ENCODE results near the gene MMADHC. TPM values are rescaled to one million over a fixed set of nuclear protein-coding genes. Genes with fewer than 3 reads are reported as not detected.

Gene MMADHC
- total RNA-seq, 6 donors from 2014 or later = 21.1 to 80.9 (median 68.9) TPM

GRCh38 chr2:149527998-149528755 lies 59.4 kb downstream of the MMADHC start:
- Histone ChIP-seq H3K27me3 (no peaks in the 10 kb centered on the region), H3K36me3 (no peaks in the 10 kb centered on the region), H3K4me1 (no peaks in the 10 kb centered on the region), H3K4me3 (no peak overlapping the region), H3K27ac (no peak overlapping the region), H3K9me3 (peaks cover 0 to under 1% (median 0%) of the 10 kb centered on the region in 4 donors)
- DNase-seq (no peak), ATAC-seq (ENCODE audit: low FRiP score in 2 of 2) (no peak)
- no peak for TF ChIP-seq POLR2A (IDR thresholded peaks at IDR 0.05)
- TF ChIP-seq, protein P1, sequence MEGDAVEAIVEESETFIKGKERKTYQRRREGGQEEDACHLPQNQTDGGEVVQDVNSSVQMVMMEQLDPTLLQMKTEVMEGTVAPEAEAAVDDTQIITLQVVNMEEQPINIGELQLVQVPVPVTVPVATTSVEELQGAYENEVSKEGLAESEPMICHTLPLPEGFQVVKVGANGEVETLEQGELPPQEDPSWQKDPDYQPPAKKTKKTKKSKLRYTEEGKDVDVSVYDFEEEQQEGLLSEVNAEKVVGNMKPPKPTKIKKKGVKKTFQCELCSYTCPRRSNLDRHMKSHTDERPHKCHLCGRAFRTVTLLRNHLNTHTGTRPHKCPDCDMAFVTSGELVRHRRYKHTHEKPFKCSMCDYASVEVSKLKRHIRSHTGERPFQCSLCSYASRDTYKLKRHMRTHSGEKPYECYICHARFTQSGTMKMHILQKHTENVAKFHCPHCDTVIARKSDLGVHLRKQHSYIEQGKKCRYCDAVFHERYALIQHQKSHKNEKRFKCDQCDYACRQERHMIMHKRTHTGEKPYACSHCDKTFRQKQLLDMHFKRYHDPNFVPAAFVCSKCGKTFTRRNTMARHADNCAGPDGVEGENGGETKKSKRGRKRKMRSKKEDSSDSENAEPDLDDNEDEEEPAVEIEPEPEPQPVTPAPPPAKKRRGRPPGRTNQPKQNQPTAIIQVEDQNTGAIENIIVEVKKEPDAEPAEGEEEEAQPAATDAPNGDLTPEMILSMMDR (IDR thresholded peaks at IDR 0.05) = no peak
- no peak for TF ChIP-seq POLR2AphosphoS5 (IDR thresholded peaks at IDR 0.05)
- TF ChIP-seq EP300 (IDR thresholded peaks at IDR 0.05) = no peak
- WGBS, 2 donors = 84 to 89% methylated on average over 7 of the region's 7 CpGs

GRCh38 chr2:149526689-149527088 lies 60.9 kb downstream of the MMADHC start:
- 75 to 85% methylated on average over 2 of the region's 2 CpGs for WGBS, 2 donors
- no peak for ATAC-seq (ENCODE audit: low FRiP score in 2 of 2)
- no peak overlapping the region for H3K27ac ChIP-seq
- H3K27me3 ChIP-seq = no peaks in the 10 kb centered on the region
- H3K4me1 ChIP-seq = no peaks in the 10 kb centered on the region
- no peak for DNase-seq
- TF ChIP-seq, protein P1 (IDR thresholded peaks at IDR 0.05) = no peak
- no peak for TF ChIP-seq EP300 (IDR thresholded peaks at IDR 0.05)
- no peak overlapping the region for H3K4me3 ChIP-seq
- H3K9me3 ChIP-seq = peaks cover 0 to 5% (median 0%) of the 10 kb centered on the region in 4 donors
- H3K36me3 ChIP-seq = no peaks in the 10 kb centered on the region

DNA sequence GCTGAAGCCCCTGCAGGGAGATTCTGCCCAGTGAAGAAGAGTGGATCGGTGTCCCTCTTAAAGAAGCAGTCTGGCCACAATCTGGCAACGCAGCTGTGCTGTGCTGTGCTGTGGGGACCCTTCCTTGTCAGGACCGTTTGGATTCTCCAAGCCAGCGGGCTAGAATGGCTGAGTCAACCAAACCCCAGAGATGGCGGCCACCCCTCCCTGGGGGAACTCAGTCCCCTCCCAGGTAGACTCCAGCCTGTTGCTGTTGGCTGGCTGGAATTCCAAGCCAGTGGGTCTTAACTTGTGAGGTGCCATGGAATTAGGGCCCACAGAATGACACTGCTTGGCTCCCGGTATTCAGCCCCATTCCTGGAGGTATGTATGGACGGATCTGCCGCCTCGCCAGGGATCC lies 62.3 kb downstream of the MMADHC start:
- no peaks in the 10 kb centered on the region for H3K4me1 ChIP-seq
- H3K27ac ChIP-seq = no peak overlapping the region
- H3K27me3 ChIP-seq = no peaks in the 10 kb centered on the region
- ATAC-seq (ENCODE audit: low FRiP score in 2 of 2) (no peak), DNase-seq (no peak)
- H3K9me3 ChIP-seq = peaks cover 0 to 5% (median 0%) of the 10 kb centered on the region in 4 donors
- 91% methylated on average over 9 of the region's 9 CpGs; no CpG with 5 or more reads in 1 of the 2 donors for WGBS, 2 donors
- H3K4me3 ChIP-seq = no peak overlapping the region
- TF ChIP-seq POLR2A (IDR thresholded peaks at IDR 0.05) = no peak
- no peak for TF ChIP-seq POLR2AphosphoS5 (IDR thresholded peaks at IDR 0.05)
- TF ChIP-seq, protein P1 (IDR thresholded peaks at IDR 0.05) = no peak
- TF ChIP-seq EP300 (IDR thresholded peaks at IDR 0.05) = no peak
- H3K36me3 ChIP-seq = no peaks in the 10 kb centered on the region

Small RNA genes lying within 50 kb of the gene (small RNA-seq; reads per million reads assigned to genes)
- 0 reads per million in 4 donors for gene RNU6-601P
